HG03439 (cell line): Measurements from ENCODE around the gene VDAC1.
"Not testable (repeated sequence)": the region's sequence is repeated elsewhere in the genome, so short reads cannot be mapped to it uniquely, and the experiment has no call there.

Experiments used
- ATAC-seq: cut with Tn5 transposase; IDR thresholded peaks from one replicate; pipeline ENCODE4 v1.9.1; 2021; ENCODE audit warnings: mild to moderate bottlenecking, moderate library complexity; ENCODE audit not compliant: unreplicated experiment

Gene VDAC1

GRCh38 chr5:133996683-133997252 is 8.0 kb downstream of the VDAC1 start:
- ATAC-seq, result no peak

DNA sequence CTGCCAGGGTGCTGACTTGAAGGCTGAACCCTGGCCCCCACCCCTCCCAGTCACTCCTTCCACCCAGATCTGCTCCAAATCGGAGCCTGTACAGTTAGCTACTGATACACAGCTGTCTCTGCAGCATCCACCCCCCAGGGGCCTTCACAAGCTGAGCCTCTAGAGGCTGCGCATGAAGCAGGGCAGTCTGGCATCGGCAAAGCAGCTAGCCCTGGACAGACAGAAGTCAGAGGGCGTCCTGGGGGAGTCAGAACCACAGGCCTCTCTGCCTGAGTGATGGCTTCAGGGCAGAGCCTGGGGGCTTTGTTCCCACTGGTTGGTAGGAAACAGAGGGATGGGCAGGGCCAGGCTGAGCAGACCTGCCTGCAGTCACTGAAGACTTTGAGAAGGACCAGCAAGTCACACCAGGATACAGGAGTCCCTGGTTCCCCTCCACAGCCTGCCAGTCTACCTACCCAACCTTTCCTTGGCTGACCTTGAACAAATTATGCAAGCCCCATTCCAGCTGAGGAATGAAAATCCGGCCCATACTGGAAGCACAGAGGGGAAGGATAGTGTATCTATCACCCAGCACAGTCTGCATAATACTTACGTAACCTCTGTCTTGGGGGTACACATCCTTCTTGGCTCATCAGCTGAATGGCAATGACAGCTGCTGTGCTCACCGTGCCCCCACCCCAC is 8.8 kb downstream of the VDAC1 start:
- no peak for ATAC-seq

- no peak for ATAC-seq
Measured at GRCh38 chr5:133995341-133995740, 9.4 kb downstream of the VDAC1 start.

DNA sequence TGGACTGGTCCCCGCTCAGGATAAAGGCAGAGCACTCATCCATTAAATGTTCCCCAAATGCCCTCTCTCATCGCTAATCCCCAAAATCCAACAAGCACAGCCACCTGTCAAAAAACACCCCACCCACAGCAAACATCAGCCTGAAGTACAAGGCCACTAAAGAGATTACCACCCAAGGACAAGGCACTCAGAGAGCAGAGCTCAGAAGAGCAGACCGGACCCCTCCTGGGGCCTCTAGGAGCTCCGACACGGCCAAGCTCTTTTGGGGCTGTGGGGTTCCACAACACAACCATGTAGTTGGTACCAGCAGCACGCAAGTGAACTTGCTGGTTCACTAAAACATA is 9.8 kb downstream of the VDAC1 start:
- ATAC-seq, result no peak

DNA sequence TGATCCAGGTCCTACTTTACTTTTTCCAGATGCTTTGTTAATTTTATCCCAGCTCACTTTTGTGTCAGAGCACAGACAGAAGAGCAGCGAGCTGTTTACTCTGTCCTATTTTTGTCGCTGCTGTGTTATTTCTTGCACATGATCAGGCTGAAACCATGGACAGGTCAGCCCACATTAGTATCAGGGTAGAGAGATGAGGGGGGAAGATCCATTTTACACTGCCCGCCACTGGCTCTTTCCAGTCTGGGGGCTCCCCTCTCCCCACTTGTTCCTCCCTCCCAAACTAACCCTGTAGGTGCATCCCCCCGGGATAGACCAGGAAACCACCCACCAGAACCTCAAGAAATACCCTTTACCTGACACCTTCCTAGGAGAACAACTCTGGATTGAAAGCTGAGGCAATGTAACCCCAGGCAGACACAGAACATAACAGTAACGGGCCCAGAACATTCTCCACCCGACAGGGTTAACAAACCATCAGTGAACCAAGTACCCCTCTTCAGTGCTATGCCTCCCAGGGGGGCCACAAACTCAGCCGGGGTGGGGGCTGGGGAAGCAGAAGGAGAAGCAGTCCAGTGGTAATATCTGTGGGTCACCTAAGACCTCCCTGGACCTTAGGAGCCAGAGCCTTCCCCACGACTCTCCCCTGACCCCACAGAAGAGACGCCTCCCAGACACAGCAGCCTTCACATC is 10.3 kb downstream of the VDAC1 start:
- no peak for ATAC-seq

GRCh38 chr5:133993185-133993936 is 11.4 kb downstream of the VDAC1 start:
- no peak for ATAC-seq

DNA sequence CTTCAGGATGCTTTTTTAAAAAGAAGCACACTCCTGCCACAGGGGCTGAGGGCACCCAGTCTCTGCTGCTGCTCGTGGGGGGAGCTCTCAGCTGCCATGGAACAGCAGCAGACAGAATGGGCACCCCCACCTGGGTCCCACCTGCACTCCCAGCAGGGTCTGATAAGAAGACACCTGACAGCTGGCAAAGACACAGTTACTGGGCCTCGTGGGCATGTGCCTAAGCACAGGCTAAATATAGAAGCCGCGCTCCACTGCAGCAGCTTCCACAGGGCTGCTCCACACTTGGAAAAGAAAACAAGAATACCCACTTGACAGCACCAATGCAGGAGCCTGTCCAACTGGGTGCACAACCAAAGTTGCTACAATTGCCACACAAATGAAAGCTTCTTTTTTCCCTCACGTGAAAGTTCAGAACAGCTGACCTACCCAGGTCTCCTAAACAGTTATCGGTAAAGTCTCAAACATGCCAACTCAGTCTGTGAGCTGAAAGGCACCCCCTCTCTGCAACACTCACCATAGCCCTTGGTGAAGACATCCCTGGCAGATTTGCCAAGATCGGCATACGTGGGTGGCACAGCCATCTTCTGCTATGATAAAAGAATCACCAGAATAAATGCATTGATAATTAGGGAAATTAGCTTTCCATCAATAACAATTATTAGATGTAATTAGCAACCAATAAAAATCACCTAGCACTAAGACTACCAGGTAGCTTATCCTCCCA is 12.2 kb downstream of the VDAC1 start:
- no peak for ATAC-seq

DNA sequence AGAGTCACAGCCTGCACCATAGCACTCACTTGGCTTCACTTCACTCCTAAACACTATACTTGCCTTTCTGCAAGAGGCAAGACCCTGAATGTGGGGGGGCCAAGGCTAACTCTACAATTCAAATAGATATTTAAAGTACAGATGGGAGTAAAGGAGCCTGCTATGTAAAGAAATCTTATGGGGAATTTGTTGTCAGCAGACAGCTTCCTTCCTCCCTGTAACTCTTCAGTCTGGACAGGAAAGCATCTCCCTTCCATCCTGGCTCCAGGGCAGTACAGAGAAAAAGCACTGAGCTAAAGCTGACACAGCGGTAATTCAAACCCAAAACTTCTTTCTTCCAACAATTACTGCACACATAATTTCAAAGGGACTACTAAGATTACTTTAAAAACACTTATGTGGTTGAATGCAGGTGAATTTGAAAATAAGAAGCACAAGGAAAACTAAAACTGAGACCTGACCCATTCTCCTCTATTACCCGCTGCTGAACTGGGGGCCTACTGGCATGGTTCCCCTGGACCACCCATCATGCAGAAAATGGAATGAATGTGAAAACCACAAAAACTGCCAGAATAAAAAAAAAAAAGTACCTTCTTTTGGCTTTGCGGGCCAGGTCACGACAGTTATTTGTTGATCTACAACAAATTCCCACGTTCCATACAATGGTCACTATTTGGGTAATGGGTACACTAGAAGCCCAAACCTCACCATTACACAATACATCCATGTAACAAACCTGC is 13.4 kb downstream of the VDAC1 start:
- ATAC-seq, result no peak

GRCh38 chr5:133990396-133990795 is 14.4 kb downstream of the VDAC1 start:
- ATAC-seq, result no peak

DNA sequence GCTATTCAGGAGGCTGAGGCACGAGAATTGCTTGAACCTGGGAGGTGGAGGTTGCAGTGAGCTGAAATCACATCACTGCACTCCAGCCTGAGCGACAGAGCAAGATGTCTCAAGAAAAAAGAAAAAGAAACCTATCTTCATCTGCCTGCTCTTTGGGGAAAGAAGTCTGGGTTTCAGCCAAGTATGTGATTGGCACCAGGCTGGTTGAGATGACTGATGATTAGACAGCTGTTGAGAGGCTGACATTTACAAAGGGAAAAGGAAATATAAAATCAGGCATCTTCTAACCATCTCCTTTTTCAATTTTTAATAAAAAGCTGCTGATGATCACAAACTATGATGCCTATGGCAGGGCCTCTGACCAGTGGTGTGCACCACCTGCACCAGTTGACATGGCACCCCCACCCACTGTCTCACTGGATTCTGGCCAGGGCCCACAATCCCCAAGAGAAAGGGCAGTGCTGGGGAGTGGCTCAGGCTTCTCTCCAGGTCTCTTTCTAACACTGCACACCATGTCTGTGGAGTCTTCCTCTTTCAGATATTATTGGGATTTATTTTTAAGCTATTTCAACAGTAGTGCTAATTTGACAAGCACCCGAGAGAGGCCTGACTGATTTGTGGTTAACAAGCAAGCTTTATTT is 19.1 kb downstream of the VDAC1 start:
- no peak for ATAC-seq

DNA sequence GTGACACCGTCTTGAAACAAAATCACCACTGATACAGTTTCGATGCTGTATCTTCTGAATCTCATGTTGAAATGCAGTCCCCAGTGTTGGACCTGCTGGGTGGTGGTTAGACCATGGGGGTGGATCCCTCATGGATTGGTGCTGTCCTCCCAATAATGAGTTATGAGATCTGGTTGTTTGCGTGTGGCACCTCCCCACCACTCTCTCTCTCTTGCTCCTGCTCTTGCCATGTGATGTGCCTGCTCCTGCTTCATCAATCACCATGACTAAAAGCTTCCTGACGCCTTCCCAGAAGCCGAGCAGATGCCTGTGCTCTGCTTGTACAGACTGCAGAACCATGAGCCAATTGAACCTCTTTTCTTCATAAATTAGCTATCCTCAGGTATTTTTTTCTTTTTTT is 21.1 kb downstream of the VDAC1 start:
- no peak for ATAC-seq

- ATAC-seq, result no peak
Measured at GRCh38 chr5:133981714-133982113, 23.1 kb downstream of the VDAC1 start.

- no peak for ATAC-seq
Measured at GRCh38 chr5:133980652-133981051, 24.1 kb downstream of the VDAC1 start.

GRCh38 chr5:133978943-133979342 is 25.8 kb downstream of the VDAC1 start:
- ATAC-seq, result no peak

GRCh38 chr5:133977858-133978257 is 26.9 kb downstream of the VDAC1 start:
- no peak for ATAC-seq

- no peak for ATAC-seq
Measured at GRCh38 chr5:133977161-133977787, 27.5 kb downstream of the VDAC1 start.

DNA sequence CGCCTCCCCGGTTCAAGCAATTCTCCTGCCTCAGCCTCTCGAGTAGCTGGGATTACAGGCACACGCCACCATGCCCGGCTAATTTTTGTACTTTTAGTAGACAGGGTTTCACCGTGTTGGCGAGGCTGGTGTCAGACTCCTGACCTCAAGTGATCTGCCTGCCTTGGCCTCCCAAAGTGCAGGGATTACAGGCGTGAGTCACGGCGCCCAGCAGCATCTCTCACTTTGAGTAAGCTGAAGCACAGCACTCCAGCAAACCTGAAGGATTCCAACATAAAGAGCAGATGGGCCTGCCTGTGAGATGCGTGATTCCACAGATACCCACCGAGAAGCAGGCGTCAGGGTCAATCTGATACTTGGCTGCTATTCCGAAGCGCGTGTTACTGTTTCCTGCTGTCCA is 29.2 kb downstream of the VDAC1 start:
- ATAC-seq, result not testable (repeated sequence)

DNA sequence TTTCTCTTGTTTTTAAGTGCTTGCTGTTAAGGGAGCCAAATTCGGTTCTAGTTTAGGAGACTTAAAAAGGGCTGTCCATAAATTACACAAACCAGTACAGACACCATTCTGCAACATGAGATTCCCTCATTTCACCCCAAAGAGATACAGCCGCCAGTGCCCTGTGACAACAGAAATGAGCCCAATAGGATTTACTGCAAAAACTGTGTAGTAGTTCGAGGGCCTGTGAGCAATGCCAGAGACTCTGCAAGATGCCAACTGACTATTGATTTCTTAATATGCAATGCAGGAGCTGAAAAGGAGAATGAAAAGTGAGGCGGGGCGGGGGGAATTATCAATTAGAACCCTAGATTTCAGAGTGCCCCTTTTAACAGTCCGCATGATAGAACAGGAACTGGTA is 30.6 kb downstream of the VDAC1 start:
- ATAC-seq, result no peak

DNA sequence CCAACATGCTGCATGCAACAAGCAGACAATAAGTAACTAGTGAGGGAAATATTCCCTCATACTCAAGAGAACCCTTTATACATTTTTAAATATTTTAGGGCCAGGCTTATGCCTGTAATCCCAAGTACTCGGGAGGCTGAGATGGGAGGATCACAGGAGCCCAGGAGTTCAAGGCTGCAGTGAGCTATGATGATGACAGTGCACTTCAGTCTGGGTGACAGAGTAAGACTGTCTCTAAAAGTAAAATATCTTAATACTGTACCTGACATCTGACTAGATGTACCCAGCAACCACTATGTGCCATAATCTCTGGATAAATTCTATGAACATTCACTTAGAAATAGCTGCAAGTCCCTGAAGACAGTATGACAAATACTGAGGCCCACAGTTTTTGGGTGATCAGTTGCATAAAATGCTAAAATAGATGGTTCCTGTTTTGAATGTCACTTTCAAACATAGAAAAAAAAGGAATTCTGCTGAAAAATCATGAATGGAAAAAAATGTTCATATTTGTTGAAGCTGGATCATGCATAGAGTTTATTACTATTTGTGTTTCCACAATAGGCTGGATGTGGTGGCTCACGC is 34.4 kb downstream of the VDAC1 start:
- ATAC-seq, result no peak
